A673 (cell line): ENCODE measurements around the gene ELOVL6. TPM values are rescaled to one million over a fixed set of nuclear protein-coding genes. Genes with fewer than 3 reads are reported as not detected.

Experiments
- BruUV-seq: library from RNA; stranded (reverse); fragments of 400-500 nt; replicated peaks from 2 replicates; lab custom pipeline; 2021; lab: Mats Ljungman, UMichigan
- CTCF ChIA-PET: fragments of 300-600 bp; sonication (Branson Sonifier 250); formaldehyde crosslinking; loops from one replicate; lab custom pipeline; 2022; ENCODE audit warnings: antibody characterized with exemption; lab: Charles Lee
- POLR2A ChIA-PET: fragments of 300-600 bp; sonication (Branson Sonifier 250); formaldehyde crosslinking; loops from one replicate; lab custom pipeline; 2022; ENCODE audit warnings: antibody characterized with exemption; ENCODE audit not compliant: low non-redundant PET; lab: Charles Lee
- DNase-seq: peaks from one replicate; pipeline ENCODE4 v3.0.0-alpha.2; 2015; ENCODE audit warnings: low spot score
- H3K27ac ChIP-seq: fragments of 200-600 bp; sonication (generic); 2 replicates; pipeline ENCODE4 v1.5.1; 2016; ENCODE audit warnings: mixed run types, low read depth, mild to moderate bottlenecking, mixed read lengths, antibody characterized with exemption, low read length; ENCODE audit not compliant: poor library complexity, severe bottlenecking
- H3K27me3 ChIP-seq: fragments of 200-600 bp; sonication (generic); replicated peaks from 2 replicates; pipeline ENCODE4 v1.6.1; 2017; ENCODE audit warnings: mixed run types, low read depth, mild to moderate bottlenecking, mixed read lengths, antibody characterized with exemption, low read length; ENCODE audit not compliant: insufficient read depth, poor library complexity
- H3K36me3 ChIP-seq: fragments of 200-600 bp; sonication (generic); 2 replicates; pipeline ENCODE4 v1.6.1; 2016; ENCODE audit warnings: mixed run types, mild to moderate bottlenecking, mixed read lengths, antibody characterized with exemption, low read length; ENCODE audit not compliant: insufficient read depth, poor library complexity, severe bottlenecking
- H3K4me1 ChIP-seq: fragments of 200-600 bp; sonication (generic); 2 replicates; pipeline ENCODE4 v1.6.1; 2017; ENCODE audit warnings: mixed run types, mild to moderate bottlenecking, mixed read lengths, antibody characterized with exemption, low read length; ENCODE audit not compliant: insufficient read depth, poor library complexity, severe bottlenecking
- H3K4me3 ChIP-seq: fragments of 200-600 bp; sonication (generic); 2 replicates; pipeline ENCODE4 v1.5.1; 2016; ENCODE audit warnings: low read depth, mixed run types, mild to moderate bottlenecking, mixed read lengths, low read length; ENCODE audit not compliant: poor library complexity, severe bottlenecking
- H3K9me3 ChIP-seq: fragments of 200-600 bp; sonication (generic); 2 replicates; pipeline ENCODE4 v1.6.1; 2016; ENCODE audit warnings: mixed run types, low read depth, mild to moderate bottlenecking, mixed read lengths, antibody characterized with exemption, low read length; ENCODE audit not compliant: poor library complexity, severe bottlenecking
- CTCF ChIP-seq: fragments of 300-800, 200-600 bp; sonication (generic); conservative IDR thresholded peaks from 2 replicates; pipeline ENCODE4 v1.5.1; 2017; ENCODE audit warnings: low read depth, mild to moderate bottlenecking, antibody characterized with exemption, low read length, moderate library complexity, mixed read lengths
- EZH2 ChIP-seq: fragments of 200-600 bp; sonication (generic); IDR thresholded peaks from 2 replicates; pipeline ENCODE4 v1.6.1; 2017; ENCODE audit warnings: borderline replicate concordance, low read depth, mild to moderate bottlenecking, mixed read lengths, antibody characterized with exemption, low read length; ENCODE audit not compliant: poor library complexity, severe bottlenecking
- intact Hi-C: fragments of 100-400 bp; cut with micrococcal nuclease; formaldehyde crosslinking; loops from one replicate; pipeline ENCODE4 v1.10.0; 2022; ENCODE audit not compliant: unreplicated experiment
- total RNA-seq: library from RNA; stranded (reverse); gene quantifications from 2 replicates; pipeline ENCODE4 v1.2.3, GENCODE V29; 2021

ELOVL6 gene
- total RNA-seq, 1 experiment from 2014 or later = 50.0 TPM

GRCh38 chr4:110216129-110216528, 17.7 kb upstream of the ELOVL6 start:
- CTCF ChIA-PET = no interaction called here
- Histone ChIP-seq H3K36me3 (no peaks in the 10 kb centered on the region), H3K9me3 (peaks cover 3% of the 10 kb centered on the region), H3K27ac (no peak overlapping the region), H3K27me3 (no peaks in the 10 kb centered on the region), H3K4me1 (no peaks in the 10 kb centered on the region), H3K4me3 (no peak overlapping the region)
- intact Hi-C loops = no loop called here
- BruUV-seq = no TSS peak
- TF ChIP-seq CTCF (no peak), EZH2 (no peak)
- DNase-seq = no peak
- POLR2A ChIA-PET = no interaction called here

GRCh38 chr4:110211770-110212061, 13.3 kb upstream of the ELOVL6 start:
- TF ChIP-seq EZH2 (no peak), CTCF (no peak)
- Histone ChIP-seq H3K36me3 (no peaks in the 10 kb centered on the region), H3K27ac (no peak overlapping the region), H3K27me3 (no peaks in the 10 kb centered on the region), H3K4me3 (no peak overlapping the region), H3K9me3 (no peaks in the 10 kb centered on the region), H3K4me1 (no peaks in the 10 kb centered on the region)
- ChIA-PET POLR2A (no interaction called here), CTCF (interaction anchor here (0.6 to 0.7 kb wide), 2 partner anchors 45 to 73 kb away, joined by 3 to 7 read pairs; no protein-coding TSS in a partner anchor)
- no TSS peak for BruUV-seq
- intact Hi-C loops = loop anchor here (1.0 kb wide), 1 partner anchor 161 kb away; no protein-coding TSS in a partner anchor
- no peak for DNase-seq

GRCh38 chr4:110211007-110211769, 12.8 kb upstream of the ELOVL6 start:
- Histone ChIP-seq H3K4me3 (no peak overlapping the region), H3K36me3 (no peaks in the 10 kb centered on the region), H3K27me3 (no peaks in the 10 kb centered on the region), H3K9me3 (no peaks in the 10 kb centered on the region), H3K4me1 (no peaks in the 10 kb centered on the region), H3K27ac (no peak overlapping the region)
- CTCF ChIA-PET = no interaction called here
- intact Hi-C loops = loop anchor here (1.0 kb wide), 1 partner anchor 161 kb away; no protein-coding TSS in a partner anchor
- TF ChIP-seq EZH2 = no peak
- peak; percentile 75 for TF ChIP-seq CTCF
- no TSS peak for BruUV-seq
- DNase-seq = peak; percentile 56
- POLR2A ChIA-PET = no interaction called here
